Prostate gland (tissue), 2 donors: ENCODE results near the gene ZCCHC14. TPM values are rescaled to one million over a fixed set of nuclear protein-coding genes. Genes with fewer than 3 reads are reported as not detected.

Source experiments
- DNase-seq: peaks from one replicate; pipeline ENCODE4 v3.0.0-alpha.2; 2019; ENCODE audit warnings: low spot score
- H3K27ac ChIP-seq, 2 donors: fragments of 200-600 bp; sonication (generic); 2 replicates each; pipeline ENCODE4 v1.5.1; 2017 to 2019
- H3K27me3 ChIP-seq: fragments of 200-600 bp; sonication (generic); replicated peaks from 2 replicates; pipeline ENCODE4 v1.5.1; 2019; ENCODE audit not compliant: insufficient read depth
- H3K36me3 ChIP-seq, 2 donors: fragments of 200-600 bp; sonication (generic); 1 replicate in 1 of 2; 2 replicates in 1 of 2; pipeline versions ENCODE4 v1.5.1 to v1.8.1; 2017 to 2019
- H3K4me1 ChIP-seq: fragments of 200-600 bp; sonication (generic); replicated peaks from 2 replicates; pipeline ENCODE4 v1.5.1; 2019
- H3K4me3 ChIP-seq, 2 donors: fragments of 200-600 bp; sonication (generic); 2 replicates each; pipeline ENCODE4 v1.5.1; 2017 to 2019
- H3K9me3 ChIP-seq: fragments of 200-600 bp; sonication (generic); 2 replicates; pipeline ENCODE4 v1.5.1; 2017
- POLR2A ChIP-seq: fragments of 450-650 bp; IDR thresholded peaks from one replicate; pipeline ENCODE4 v1.6.1; 2016; ENCODE audit warnings: antibody characterized with exemption, mild to moderate bottlenecking
- POLR2AphosphoS5 ChIP-seq: sonication (generic); formaldehyde crosslinking; IDR thresholded peaks from one replicate; pipeline ENCODE4 v1.6.1; 2017; ENCODE audit warnings: antibody characterized with exemption
- WGBS: methylation state at CpG from one replicate; pipeline ENCODE4 v1.1.5; 2018; 5-methylcytosine and 5-hydroxymethylcytosine counted together
- intact Hi-C: fragments of 100-400 bp; cut with DNase I; formaldehyde crosslinking; loops from one replicate; pipeline ENCODE4 v1.14.2; 2022
- total RNA-seq, 2 donors: library from RNA; depleted of rRNA; stranded (reverse); fragments of >200 nt; gene quantifications; one replicate each; pipeline ENCODE4 v1.1.0, GENCODE V29; 2016
- TF ChIP-seq, protein P1 (sequence below), 4 experiments: fragments of 200-600 bp in 2 of 4; fragments of 450-650 bp in 2 of 4; sonication (generic) in 2 of 4; IDR thresholded peaks; 1 replicate in 3 of 4; 2 replicates in 1 of 4; pipeline ENCODE4 v1.5.1; 2016 to 2019; ENCODE audit warnings: antibody characterized with exemption in 4 of 4, mild to moderate bottlenecking in 2 of 4, moderate library complexity in 2 of 4

Gene ZCCHC14
- total RNA-seq, 2 donors from 2014 or later = 14.9 to 55.7 TPM

DNA sequence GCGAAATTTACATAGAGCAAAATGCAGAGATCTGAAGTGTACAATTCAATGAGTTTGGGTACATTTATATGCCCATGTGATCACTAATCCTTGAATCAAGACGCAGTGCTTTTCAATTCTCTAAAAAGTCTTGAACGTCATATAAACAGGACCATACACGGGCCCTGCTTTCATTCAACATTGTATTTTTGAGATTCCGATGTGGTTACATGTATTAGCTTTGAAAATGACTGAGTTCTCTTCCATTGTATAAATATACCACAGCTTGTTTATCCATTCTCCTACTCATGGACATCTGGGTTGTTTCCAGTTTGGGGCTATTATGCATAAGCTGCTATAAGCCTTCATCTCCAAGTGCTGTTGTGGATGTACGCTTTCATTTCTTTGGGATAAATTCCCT, 45.5 kb downstream of the ZCCHC14 start:
- Histone ChIP-seq H3K9me3 (no peaks in the 10 kb centered on the region), H3K4me1 (no peaks in the 10 kb centered on the region), H3K27ac (no peak overlapping the region), H3K27me3 (no peaks in the 10 kb centered on the region), H3K4me3 (no peak overlapping the region), H3K36me3 (no peaks in the 10 kb centered on the region)
- intact Hi-C loops = no loop called here
- no peak for TF ChIP-seq POLR2AphosphoS5
- TF ChIP-seq, protein P1, sequence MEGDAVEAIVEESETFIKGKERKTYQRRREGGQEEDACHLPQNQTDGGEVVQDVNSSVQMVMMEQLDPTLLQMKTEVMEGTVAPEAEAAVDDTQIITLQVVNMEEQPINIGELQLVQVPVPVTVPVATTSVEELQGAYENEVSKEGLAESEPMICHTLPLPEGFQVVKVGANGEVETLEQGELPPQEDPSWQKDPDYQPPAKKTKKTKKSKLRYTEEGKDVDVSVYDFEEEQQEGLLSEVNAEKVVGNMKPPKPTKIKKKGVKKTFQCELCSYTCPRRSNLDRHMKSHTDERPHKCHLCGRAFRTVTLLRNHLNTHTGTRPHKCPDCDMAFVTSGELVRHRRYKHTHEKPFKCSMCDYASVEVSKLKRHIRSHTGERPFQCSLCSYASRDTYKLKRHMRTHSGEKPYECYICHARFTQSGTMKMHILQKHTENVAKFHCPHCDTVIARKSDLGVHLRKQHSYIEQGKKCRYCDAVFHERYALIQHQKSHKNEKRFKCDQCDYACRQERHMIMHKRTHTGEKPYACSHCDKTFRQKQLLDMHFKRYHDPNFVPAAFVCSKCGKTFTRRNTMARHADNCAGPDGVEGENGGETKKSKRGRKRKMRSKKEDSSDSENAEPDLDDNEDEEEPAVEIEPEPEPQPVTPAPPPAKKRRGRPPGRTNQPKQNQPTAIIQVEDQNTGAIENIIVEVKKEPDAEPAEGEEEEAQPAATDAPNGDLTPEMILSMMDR (IDR thresholded peaks at IDR 0.05) = no peak
- TF ChIP-seq POLR2A = no peak
- 84% methylated on average over 6 of the region's 6 CpGs for WGBS
- no peak for DNase-seq

DNA sequence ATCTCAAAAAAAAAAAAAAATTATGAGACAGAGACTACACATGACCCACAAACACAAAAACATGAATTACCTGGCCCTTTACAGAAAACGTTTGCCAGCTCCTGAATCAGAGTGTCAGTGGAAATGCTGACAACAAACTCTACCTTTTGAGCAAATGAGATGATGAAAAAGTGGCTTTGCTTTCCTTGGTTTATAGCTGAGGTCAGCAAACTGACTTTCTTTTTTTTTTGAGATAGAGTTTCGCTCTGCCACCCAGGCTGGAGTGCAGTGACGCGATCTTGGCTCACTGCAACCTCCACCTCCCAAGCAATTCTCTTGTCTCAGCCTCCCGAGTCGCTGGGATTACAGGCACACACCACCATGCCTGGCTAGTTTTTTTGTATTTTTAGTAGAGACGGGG, 46.3 kb downstream of the ZCCHC14 start:
- Histone ChIP-seq H3K27me3 (no peaks in the 10 kb centered on the region), H3K4me1 (no peaks in the 10 kb centered on the region), H3K4me3 (no peak overlapping the region), H3K36me3 (no peaks in the 10 kb centered on the region), H3K9me3 (no peaks in the 10 kb centered on the region), H3K27ac (no peak overlapping the region)
- DNase-seq = no peak
- intact Hi-C loops = no loop called here
- TF ChIP-seq, protein P1 (IDR thresholded peaks at IDR 0.05) = no peak
- TF ChIP-seq POLR2AphosphoS5 = no peak
- TF ChIP-seq POLR2A = no peak
- 94% methylated on average over 7 of the region's 7 CpGs for WGBS

DNA sequence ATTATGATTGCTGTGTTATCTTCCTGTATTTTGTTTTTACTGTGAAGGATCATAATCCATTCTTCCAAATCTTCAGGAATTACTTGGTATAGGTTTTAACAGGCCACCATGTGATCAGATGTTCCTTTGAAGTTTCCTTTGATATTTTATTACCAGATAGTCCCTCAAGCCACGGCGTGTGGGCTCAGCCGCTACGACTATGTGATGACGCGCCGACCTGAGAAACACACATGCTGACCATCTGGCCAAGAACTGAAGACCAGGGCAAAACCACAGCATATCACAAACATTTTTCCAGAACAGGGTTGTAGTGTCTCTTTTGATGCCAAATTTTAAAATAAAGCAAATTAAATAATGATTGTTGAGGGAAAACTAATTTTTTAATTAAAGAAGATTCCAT, 47.3 kb downstream of the ZCCHC14 start:
- Histone ChIP-seq H3K4me1 (no peaks in the 10 kb centered on the region), H3K27ac (no peak overlapping the region), H3K36me3 (no peaks in the 10 kb centered on the region), H3K9me3 (no peaks in the 10 kb centered on the region), H3K4me3 (no peak overlapping the region), H3K27me3 (no peaks in the 10 kb centered on the region)
- 89% methylated on average over 7 of the region's 7 CpGs for WGBS
- TF ChIP-seq, protein P1 (IDR thresholded peaks at IDR 0.05) = no peak
- TF ChIP-seq POLR2A (no peak), POLR2AphosphoS5 (no peak)
- no peak for DNase-seq
- intact Hi-C loops = no loop called here

DNA sequence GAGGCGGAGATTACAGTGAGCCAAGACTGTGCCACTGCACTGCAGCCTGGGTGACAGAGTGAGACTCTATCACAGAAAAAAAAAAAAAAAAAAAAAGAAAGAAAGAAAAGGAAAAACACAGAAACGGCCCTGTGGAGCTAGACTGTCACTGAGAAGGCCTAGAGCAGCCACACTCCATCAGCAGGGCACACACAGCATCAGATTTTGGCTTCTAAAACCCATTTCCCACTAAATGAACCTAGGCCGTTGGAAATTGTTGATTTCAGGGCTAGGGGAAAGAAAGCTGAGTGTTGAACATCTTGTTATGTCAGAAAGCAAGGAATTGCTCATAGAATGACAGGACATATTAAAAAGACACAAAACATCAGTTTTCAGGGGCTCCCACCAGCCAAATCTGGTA, 48.9 kb downstream of the ZCCHC14 start:
- Histone ChIP-seq H3K36me3 (no peaks in the 10 kb centered on the region), H3K4me1 (no peaks in the 10 kb centered on the region), H3K27ac (no peak overlapping the region), H3K9me3 (no peaks in the 10 kb centered on the region), H3K27me3 (no peaks in the 10 kb centered on the region), H3K4me3 (no peak overlapping the region)
- 97% methylated on average over 3 of the region's 3 CpGs for WGBS
- intact Hi-C loops = no loop called here
- TF ChIP-seq POLR2A (no peak), POLR2AphosphoS5 (no peak)
- TF ChIP-seq, protein P1 (IDR thresholded peaks at IDR 0.05) = no peak
- no peak for DNase-seq

DNA sequence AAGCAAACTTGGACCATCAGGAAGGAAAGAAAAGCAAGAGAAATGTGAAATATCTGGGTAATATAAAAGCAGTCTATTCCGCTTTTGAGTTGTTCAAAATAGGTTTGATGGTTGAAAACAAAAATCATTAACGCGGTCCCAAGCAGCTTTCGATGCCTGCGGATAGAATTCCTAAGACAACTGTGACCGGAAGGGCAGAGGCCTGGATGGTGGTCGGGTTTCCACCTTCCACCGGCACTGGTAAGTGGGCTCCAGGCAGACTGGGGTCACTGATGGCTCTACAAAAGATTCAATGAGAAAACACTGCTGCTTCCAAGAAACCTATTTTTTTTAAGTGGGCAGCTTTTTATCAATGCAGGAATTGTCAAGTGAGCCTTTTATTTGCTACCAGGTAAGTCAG, 49.8 kb downstream of the ZCCHC14 start:
- H3K27me3 ChIP-seq = no peaks in the 10 kb centered on the region
- H3K36me3 ChIP-seq = no peaks in the 10 kb centered on the region
- H3K4me3 ChIP-seq = no peak overlapping the region
- WGBS = 93% methylated on average over 8 of the region's 8 CpGs
- H3K4me1 ChIP-seq = no peaks in the 10 kb centered on the region
- H3K9me3 ChIP-seq = no peaks in the 10 kb centered on the region
- TF ChIP-seq POLR2AphosphoS5 (no peak), POLR2A (no peak)
- TF ChIP-seq, protein P1 (IDR thresholded peaks at IDR 0.05) = no peak
- DNase-seq = no peak
- H3K27ac ChIP-seq = no peak overlapping the region
- intact Hi-C loops = no loop called here
